ENCODE measurements around the gene HMGCR. TPM values are rescaled to one million over a fixed set of nuclear protein-coding genes. Genes with fewer than 3 reads are reported as not detected.

HMGCR gene
- polyA plus RNA-seq, 1 donor: 60.2 TPM

DNA sequence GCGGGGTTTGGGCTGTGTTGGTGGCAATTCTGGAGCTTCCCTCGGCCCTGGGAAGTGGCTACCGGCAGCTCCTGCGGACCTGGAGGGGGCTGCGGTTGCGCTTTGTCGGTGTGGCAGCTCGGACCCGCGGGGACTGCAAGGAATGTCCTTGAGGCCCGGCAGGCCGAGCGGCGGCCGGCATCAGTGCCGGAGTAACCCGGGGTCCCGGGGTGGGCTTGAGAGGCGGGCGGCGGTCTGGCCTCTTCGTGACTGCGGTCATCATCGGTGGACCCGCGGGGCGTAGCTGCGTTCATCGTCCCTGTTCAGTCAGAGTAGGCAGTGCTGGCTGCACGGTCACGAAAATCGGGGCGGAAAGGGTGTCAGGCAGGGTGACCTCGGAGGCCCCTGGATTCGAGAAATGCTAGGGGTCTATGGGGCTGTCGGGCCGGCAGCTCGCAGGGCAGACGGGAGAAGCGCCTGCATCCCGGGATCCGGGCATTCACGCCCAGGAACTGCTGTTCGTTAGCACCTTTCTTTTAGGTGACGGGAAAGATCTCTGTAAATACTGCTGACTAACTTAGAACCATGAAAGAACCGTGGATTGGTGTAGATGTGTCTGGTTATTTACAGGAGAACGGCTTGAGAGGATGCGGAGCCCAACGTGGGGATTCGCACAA lies 474 bp downstream of the HMGCR start:
- H3K4me3 ChIP-seq (ENCODE audit: low read length): peak overlapping the region; percentile 93
- H3K27me3 ChIP-seq (ENCODE audit: control insufficient read depth, insufficient read depth, low read length): no peaks in the 10 kb centered on the region
- H3K4me1 ChIP-seq (ENCODE audit: control insufficient read depth, insufficient read depth, low read length): peaks cover 7% of the 10 kb centered on the region
- 0% methylated on average over 3 of the region's 50 CpGs for WGBS (ENCODE audit: insufficient coverage, low lambda C conversion rate)
- DNase-seq: peak; percentile 8 to 66
- peak overlapping the region; percentile 94 for H3K27ac ChIP-seq (ENCODE audit: low read length)
- no peaks in the 10 kb centered on the region for H3K9me3 ChIP-seq (ENCODE audit: control insufficient read depth, low read depth, low read length)
- H3K36me3 ChIP-seq (ENCODE audit: control insufficient read depth, insufficient read depth, low read length): no peaks in the 10 kb centered on the region

DNA sequence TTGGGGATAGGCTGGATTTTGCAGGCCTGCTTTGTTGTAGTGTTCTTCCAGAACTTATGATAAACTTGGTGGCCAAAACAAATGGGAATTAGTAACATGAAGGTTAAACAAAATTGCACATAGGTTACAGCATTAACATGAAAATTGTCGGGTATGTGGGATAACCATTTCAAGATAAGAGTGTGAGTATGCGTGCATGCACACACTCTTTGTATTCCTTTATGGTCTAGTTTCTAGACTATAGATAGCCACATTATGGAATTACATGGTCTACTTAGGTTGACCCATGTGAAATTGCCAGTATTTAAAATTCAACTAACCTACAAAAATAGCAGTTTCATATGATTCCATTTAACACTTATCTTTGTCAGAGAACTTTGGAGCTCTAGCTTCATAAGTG lies 1.4 kb downstream of the HMGCR start:
- Histone ChIP-seq H3K9me3 (ENCODE audit: control insufficient read depth, low read depth, low read length) (no peaks in the 10 kb centered on the region), H3K36me3 (ENCODE audit: control insufficient read depth, insufficient read depth, low read length) (peaks cover 6% of the 10 kb centered on the region), H3K4me1 (ENCODE audit: control insufficient read depth, insufficient read depth, low read length) (peaks cover 7% of the 10 kb centered on the region), H3K4me3 (ENCODE audit: low read length) (peak overlapping the region; percentile 93), H3K27me3 (ENCODE audit: control insufficient read depth, insufficient read depth, low read length) (no peaks in the 10 kb centered on the region), H3K27ac (ENCODE audit: low read length) (no peak overlapping the region)
- 20% methylated on average over 2 of the region's 2 CpGs for WGBS (ENCODE audit: insufficient coverage, low lambda C conversion rate)
- peak in 1 of 2 donors; percentile 25 for DNase-seq

DNA sequence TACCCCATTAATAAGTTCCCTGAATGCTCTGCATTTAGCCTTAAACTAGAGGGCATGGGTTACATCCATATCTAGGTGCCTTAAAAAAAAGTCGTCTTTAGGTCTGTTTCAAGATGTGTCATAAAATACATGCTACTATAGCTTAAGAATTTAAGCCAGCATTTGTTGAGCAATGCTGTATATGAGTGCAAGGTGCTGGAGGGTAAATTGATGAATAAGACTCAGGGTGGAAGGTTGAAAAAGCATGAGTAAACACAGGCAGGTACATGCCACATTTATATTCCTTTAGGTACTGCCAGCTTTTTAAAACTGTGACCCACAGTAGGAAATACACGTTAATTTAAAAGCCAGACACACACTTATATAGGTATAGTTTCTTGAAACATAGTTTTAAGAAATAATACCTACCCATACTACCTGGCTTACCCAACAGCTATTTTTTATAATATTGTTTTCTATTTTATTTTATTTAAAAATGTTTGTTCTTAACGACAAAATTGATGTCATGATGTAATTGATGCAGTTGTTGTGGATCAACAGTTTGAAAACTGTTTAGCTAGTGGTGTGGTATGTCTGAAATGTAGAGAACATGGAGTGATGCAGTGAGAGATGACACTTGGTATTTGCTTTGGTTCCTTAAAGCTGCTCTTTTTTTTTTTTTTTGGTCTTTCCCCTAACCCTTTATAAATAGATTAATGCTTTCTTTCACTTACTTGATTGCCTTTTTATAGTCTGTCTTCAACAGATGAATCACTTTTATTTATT lies 3.9 kb downstream of the HMGCR start:
- Histone ChIP-seq H3K27ac (ENCODE audit: low read length) (no peak overlapping the region), H3K4me3 (ENCODE audit: low read length) (no peak overlapping the region), H3K36me3 (ENCODE audit: control insufficient read depth, insufficient read depth, low read length) (peaks cover 12% of the 10 kb centered on the region), H3K9me3 (ENCODE audit: control insufficient read depth, low read depth, low read length) (no peaks in the 10 kb centered on the region), H3K27me3 (ENCODE audit: control insufficient read depth, insufficient read depth, low read length) (no peaks in the 10 kb centered on the region), H3K4me1 (ENCODE audit: control insufficient read depth, insufficient read depth, low read length) (peaks cover 7% of the 10 kb centered on the region)
- 92% methylated on average over 2 of the region's 3 CpGs for WGBS (ENCODE audit: insufficient coverage, low lambda C conversion rate)
- DNase-seq: no peak

- H3K27ac ChIP-seq (ENCODE audit: low read length): no peak overlapping the region
- H3K4me3 ChIP-seq (ENCODE audit: low read length): no peak overlapping the region
- H3K9me3 ChIP-seq (ENCODE audit: control insufficient read depth, low read depth, low read length): no peaks in the 10 kb centered on the region
- H3K36me3 ChIP-seq (ENCODE audit: control insufficient read depth, insufficient read depth, low read length): peaks cover 19% of the 10 kb centered on the region
- no peaks in the 10 kb centered on the region for H3K27me3 ChIP-seq (ENCODE audit: control insufficient read depth, insufficient read depth, low read length)
- 80% methylated on average over 1 of the region's 1 CpG for WGBS (ENCODE audit: insufficient coverage, low lambda C conversion rate)
- peaks cover 5% of the 10 kb centered on the region for H3K4me1 ChIP-seq (ENCODE audit: control insufficient read depth, insufficient read depth, low read length)
- DNase-seq: no peak
These were observed 4.9 kb downstream of the HMGCR start for GRCh38 chr5:75341934-75342333.

DNA sequence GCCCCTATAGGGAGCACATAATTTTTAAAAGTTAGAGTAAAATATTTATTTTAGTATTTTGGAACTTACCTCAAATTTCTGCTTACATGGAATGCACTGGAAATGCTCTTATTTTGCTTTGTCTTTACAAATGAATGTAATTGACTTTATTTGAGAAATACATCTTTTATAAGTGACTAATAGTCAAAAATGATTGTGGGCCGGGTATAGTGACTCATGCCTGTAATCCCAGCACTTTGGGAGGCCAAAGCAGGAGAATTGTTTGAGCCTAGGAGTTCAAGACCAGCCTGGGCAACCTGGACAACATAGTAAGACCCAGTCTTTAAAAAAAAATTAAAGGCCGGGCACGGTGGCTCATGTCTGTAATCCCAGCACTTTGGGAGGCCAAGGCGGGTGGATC lies 5.8 kb downstream of the HMGCR start:
- H3K9me3 ChIP-seq (ENCODE audit: control insufficient read depth, low read depth, low read length): no peaks in the 10 kb centered on the region
- WGBS (ENCODE audit: insufficient coverage, low lambda C conversion rate): 83% methylated on average over 1 of the region's 4 CpGs
- H3K4me3 ChIP-seq (ENCODE audit: low read length): no peak overlapping the region
- DNase-seq: no peak
- no peaks in the 10 kb centered on the region for H3K27me3 ChIP-seq (ENCODE audit: control insufficient read depth, insufficient read depth, low read length)
- peaks cover 5% of the 10 kb centered on the region for H3K4me1 ChIP-seq (ENCODE audit: control insufficient read depth, insufficient read depth, low read length)
- H3K27ac ChIP-seq (ENCODE audit: low read length): no peak overlapping the region
- H3K36me3 ChIP-seq (ENCODE audit: control insufficient read depth, insufficient read depth, low read length): peaks cover 28% of the 10 kb centered on the region

- 96% methylated on average over 3 of the region's 3 CpGs for WGBS (ENCODE audit: insufficient coverage, low lambda C conversion rate)
- DNase-seq: no peak
- no peak overlapping the region for H3K27ac ChIP-seq (ENCODE audit: low read length)
- no peaks in the 10 kb centered on the region for H3K27me3 ChIP-seq (ENCODE audit: control insufficient read depth, insufficient read depth, low read length)
- no peaks in the 10 kb centered on the region for H3K9me3 ChIP-seq (ENCODE audit: control insufficient read depth, low read depth, low read length)
- H3K36me3 ChIP-seq (ENCODE audit: control insufficient read depth, insufficient read depth, low read length): peaks cover 62% of the 10 kb centered on the region
- H3K4me1 ChIP-seq (ENCODE audit: control insufficient read depth, insufficient read depth, low read length): no peaks in the 10 kb centered on the region
- no peak overlapping the region for H3K4me3 ChIP-seq (ENCODE audit: low read length)
These were observed 11.2 kb downstream of the HMGCR start for GRCh38 chr5:75348241-75348640.

GRCh38 chr5:75349663-75350062 lies 12.6 kb downstream of the HMGCR start:
- peaks cover 65% of the 10 kb centered on the region for H3K36me3 ChIP-seq (ENCODE audit: control insufficient read depth, insufficient read depth, low read length)
- no peaks in the 10 kb centered on the region for H3K27me3 ChIP-seq (ENCODE audit: control insufficient read depth, insufficient read depth, low read length)
- WGBS (ENCODE audit: insufficient coverage, low lambda C conversion rate): 92% methylated on average over 2 of the region's 2 CpGs
- no peak overlapping the region for H3K27ac ChIP-seq (ENCODE audit: low read length)
- no peak overlapping the region for H3K4me3 ChIP-seq (ENCODE audit: low read length)
- DNase-seq: no peak
- H3K9me3 ChIP-seq (ENCODE audit: control insufficient read depth, low read depth, low read length): no peaks in the 10 kb centered on the region
- H3K4me1 ChIP-seq (ENCODE audit: control insufficient read depth, insufficient read depth, low read length): no peaks in the 10 kb centered on the region

DNA sequence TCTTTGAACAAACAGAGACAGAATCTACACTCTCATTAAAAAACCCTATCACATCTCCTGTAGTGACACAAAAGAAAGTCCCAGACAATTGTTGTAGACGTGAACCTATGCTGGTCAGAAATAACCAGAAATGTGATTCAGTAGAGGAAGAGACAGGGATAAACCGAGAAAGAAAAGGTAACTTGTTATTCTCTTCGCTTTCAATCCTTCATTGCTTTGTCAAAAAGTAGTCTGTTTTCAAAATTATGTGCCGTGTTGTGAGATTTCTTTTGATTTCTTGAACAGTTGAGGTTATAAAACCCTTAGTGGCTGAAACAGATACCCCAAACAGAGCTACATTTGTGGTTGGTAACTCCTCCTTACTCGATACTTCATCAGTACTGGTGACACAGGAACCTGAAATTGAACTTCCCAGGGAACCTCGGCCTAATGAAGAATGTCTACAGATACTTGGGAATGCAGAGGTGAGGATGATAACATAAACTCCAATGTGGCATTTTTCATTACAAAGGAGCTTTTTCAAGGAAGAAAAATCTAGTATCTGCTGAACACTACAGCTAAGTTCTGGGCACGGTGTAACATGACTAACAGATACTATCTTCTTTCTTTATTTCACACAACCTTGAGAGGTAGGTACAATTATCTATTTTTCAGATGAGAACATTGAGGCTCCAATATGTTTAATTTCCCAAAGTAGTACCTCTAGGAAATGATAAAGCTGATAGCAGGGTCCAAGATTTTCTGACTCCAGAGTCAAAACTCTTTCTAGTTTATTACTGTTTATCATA lies 14.3 kb downstream of the HMGCR start:
- Histone ChIP-seq H3K9me3 (ENCODE audit: control insufficient read depth, low read depth, low read length) (no peaks in the 10 kb centered on the region), H3K27ac (ENCODE audit: low read length) (no peak overlapping the region), H3K4me3 (ENCODE audit: low read length) (no peak overlapping the region), H3K27me3 (ENCODE audit: control insufficient read depth, insufficient read depth, low read length) (no peaks in the 10 kb centered on the region), H3K36me3 (ENCODE audit: control insufficient read depth, insufficient read depth, low read length) (peaks cover 68% of the 10 kb centered on the region), H3K4me1 (ENCODE audit: control insufficient read depth, insufficient read depth, low read length) (no peaks in the 10 kb centered on the region)
- 100% methylated on average over 4 of the region's 7 CpGs for WGBS (ENCODE audit: insufficient coverage, low lambda C conversion rate)
- no peak for DNase-seq

DNA sequence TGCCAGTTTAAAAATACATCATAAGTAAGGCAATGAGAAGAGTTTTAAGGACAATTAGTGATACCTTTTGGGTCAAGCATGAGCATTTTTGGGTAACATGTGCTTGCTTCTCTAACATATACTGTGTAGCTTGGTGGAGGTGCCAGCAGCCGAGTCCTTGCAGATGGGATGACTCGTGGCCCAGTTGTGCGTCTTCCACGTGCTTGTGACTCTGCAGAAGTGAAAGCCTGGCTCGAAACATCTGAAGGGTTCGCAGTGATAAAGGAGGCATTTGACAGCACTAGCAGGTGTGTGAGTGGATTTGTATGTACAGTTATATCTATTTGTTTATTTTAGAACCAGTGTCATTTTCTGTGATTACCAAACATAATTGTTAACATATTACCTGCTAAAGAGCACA lies 18.2 kb downstream of the HMGCR start:
- H3K4me3 ChIP-seq (ENCODE audit: low read length): no peak overlapping the region
- no peaks in the 10 kb centered on the region for H3K27me3 ChIP-seq (ENCODE audit: control insufficient read depth, insufficient read depth, low read length)
- peaks cover 73% of the 10 kb centered on the region for H3K36me3 ChIP-seq (ENCODE audit: control insufficient read depth, insufficient read depth, low read length)
- no peaks in the 10 kb centered on the region for H3K4me1 ChIP-seq (ENCODE audit: control insufficient read depth, insufficient read depth, low read length)
- no peaks in the 10 kb centered on the region for H3K9me3 ChIP-seq (ENCODE audit: control insufficient read depth, low read depth, low read length)
- no peak overlapping the region for H3K27ac ChIP-seq (ENCODE audit: low read length)
- no peak for DNase-seq
- no CpG with 5 or more reads among the region's 6 CpGs for WGBS (ENCODE audit: insufficient coverage, low lambda C conversion rate)

DNA sequence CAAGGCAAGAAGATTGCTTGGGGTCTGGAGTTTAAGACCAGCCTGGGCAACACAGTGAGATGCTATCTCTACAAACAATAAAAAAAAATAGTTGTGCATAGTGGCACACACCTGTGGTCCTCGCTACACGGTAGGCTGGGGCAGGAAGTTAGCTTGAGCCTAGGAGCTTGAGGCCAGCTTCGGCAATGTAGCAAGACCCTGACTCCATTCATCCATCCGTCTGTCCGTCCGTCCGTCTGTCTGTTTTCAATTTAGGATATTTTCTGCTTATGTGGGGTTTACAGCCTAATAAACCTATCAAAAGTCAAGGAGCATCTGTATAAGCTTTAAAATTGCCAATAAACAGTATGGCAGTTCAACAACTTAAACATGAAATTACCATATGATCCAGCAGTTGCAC lies 19.7 kb downstream of the HMGCR start:
- WGBS (ENCODE audit: insufficient coverage, low lambda C conversion rate): 95% methylated on average over 7 of the region's 7 CpGs
- Histone ChIP-seq H3K36me3 (ENCODE audit: control insufficient read depth, insufficient read depth, low read length) (peaks cover 66% of the 10 kb centered on the region), H3K4me1 (ENCODE audit: control insufficient read depth, insufficient read depth, low read length) (no peaks in the 10 kb centered on the region), H3K27me3 (ENCODE audit: control insufficient read depth, insufficient read depth, low read length) (no peaks in the 10 kb centered on the region), H3K9me3 (ENCODE audit: control insufficient read depth, low read depth, low read length) (no peaks in the 10 kb centered on the region), H3K4me3 (ENCODE audit: low read length) (no peak overlapping the region), H3K27ac (ENCODE audit: low read length) (no peak overlapping the region)
- no peak for DNase-seq
